ENCODE measurements around the gene CCDC61.

Gene CCDC61

GRCh38 chr19:45994998-45995714 is at the start of gene CCDC61:
Gene CCDC61, plus strand, starts transcription at chr19:45995467. Its CDS starts 7,552 bp downstream, at chr19:46003019.
- TF ChIP-seq CTCF (IDR thresholded peaks at IDR 0.05; ENCODE audit: low read length, missing control alignments): no peak
- peak; percentile 100 for DNase-seq (ENCODE audit: low read depth)
- H3K4me3 ChIP-seq (replicated peaks; ENCODE audit: low read depth, low read length): peak within 1 kb of the TSS; percentile 98

- DNase-seq (ENCODE audit: low read depth): no peak
- TF ChIP-seq CTCF (IDR thresholded peaks at IDR 0.05; ENCODE audit: low read length, missing control alignments): no peak
- no peak overlapping the region for H3K4me3 ChIP-seq (replicated peaks; ENCODE audit: low read depth, low read length)
Measured at GRCh38 chr19:45947926-45948325, 47.3 kb upstream of the CCDC61 start.

GRCh38 chr19:45952341-45952685 is 43.0 kb upstream of the CCDC61 start:
- no peak for DNase-seq (ENCODE audit: low read depth)
- no peak overlapping the region for H3K4me3 ChIP-seq (replicated peaks; ENCODE audit: low read depth, low read length)

GRCh38 chr19:45952686-45953505 is 42.4 kb upstream of the CCDC61 start:
- DNase-seq (ENCODE audit: low read depth): peak; percentile 72
- TF ChIP-seq CTCF (IDR thresholded peaks at IDR 0.05; ENCODE audit: low read length, missing control alignments): no peak
- no peak overlapping the region for H3K4me3 ChIP-seq (replicated peaks; ENCODE audit: low read depth, low read length)

More at GRCh38 chr19:45952341-45952685, 43.0 kb upstream of the CCDC61 start:
- TF ChIP-seq CTCF (IDR thresholded peaks at IDR 0.05; ENCODE audit: low read length, missing control alignments): no peak

- H3K4me3 ChIP-seq (replicated peaks; ENCODE audit: low read depth, low read length): no peak overlapping the region
- TF ChIP-seq CTCF (IDR thresholded peaks at IDR 0.05; ENCODE audit: low read length, missing control alignments): no peak
- no peak for DNase-seq (ENCODE audit: low read depth)
Measured at GRCh38 chr19:45953676-45954075, 41.6 kb upstream of the CCDC61 start.

- no peak for DNase-seq (ENCODE audit: low read depth)
- TF ChIP-seq CTCF (IDR thresholded peaks at IDR 0.05; ENCODE audit: low read length, missing control alignments): no peak
- no peak overlapping the region for H3K4me3 ChIP-seq (replicated peaks; ENCODE audit: low read depth, low read length)
Measured at GRCh38 chr19:45954156-45954555, 41.1 kb upstream of the CCDC61 start.

Measured in fibroblast of pulmonary artery (primary cell).